GM13976 (cell line): ENCODE results near the gene SPTLC1.

Source experiments
- DNase-seq: peaks from one replicate; pipeline ENCODE4 v3.0.0; 2012; ENCODE audit warnings: low spot score
- in situ Hi-C: fragments of 300-500 bp; cut with MboI; formaldehyde crosslinking; loops from one replicate; pipeline ENCODE4 v1.12.0; 2022; ENCODE audit warnings: low sequenced_read_pairs, mixed read lengths, inconsistent platforms; ENCODE audit not compliant: unreplicated experiment
- TF ChIP-seq, protein P1 (sequence below): IDR thresholded peaks from 2 replicates; pipeline ENCODE4 v1.5.1; 2012; ENCODE audit warnings: borderline replicate concordance, mild to moderate bottlenecking; ENCODE audit not compliant: insufficient read depth; ENCODE audit errors: extremely low read depth, missing control alignments, control extremely low read depth

Gene SPTLC1

DNA sequence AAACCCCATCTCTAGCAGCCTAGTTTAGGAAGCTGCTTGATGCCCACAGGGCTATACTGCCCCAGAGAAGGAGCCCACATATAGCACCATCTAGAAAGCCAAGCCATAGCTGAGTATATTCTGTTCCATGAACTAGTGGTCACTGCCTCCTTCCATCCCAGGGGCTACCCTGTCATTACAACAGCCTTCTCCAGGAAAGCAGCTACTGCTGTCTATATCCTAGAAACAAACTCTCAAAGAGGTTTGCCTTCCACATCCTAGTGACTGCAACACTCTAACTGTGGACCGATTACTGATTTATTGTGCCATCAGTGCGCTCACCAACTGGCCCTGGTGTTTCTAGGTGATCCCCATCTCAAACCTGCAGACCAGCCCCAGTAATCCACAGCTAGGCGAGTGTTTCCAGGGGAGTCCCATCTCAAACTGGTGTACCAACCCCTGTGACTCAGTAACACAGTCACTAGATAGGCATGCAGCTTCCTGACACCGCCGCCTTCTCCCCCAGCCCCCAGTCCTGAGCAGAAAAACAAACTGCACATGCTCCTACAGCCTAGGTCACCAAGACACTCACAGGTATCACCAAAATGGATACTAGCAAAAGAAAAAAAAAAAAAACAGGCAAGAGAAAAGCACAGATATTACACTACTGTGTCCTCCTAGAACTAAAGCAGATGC is 14.8 kb downstream of the SPTLC1 start:
- TF ChIP-seq, protein P1, sequence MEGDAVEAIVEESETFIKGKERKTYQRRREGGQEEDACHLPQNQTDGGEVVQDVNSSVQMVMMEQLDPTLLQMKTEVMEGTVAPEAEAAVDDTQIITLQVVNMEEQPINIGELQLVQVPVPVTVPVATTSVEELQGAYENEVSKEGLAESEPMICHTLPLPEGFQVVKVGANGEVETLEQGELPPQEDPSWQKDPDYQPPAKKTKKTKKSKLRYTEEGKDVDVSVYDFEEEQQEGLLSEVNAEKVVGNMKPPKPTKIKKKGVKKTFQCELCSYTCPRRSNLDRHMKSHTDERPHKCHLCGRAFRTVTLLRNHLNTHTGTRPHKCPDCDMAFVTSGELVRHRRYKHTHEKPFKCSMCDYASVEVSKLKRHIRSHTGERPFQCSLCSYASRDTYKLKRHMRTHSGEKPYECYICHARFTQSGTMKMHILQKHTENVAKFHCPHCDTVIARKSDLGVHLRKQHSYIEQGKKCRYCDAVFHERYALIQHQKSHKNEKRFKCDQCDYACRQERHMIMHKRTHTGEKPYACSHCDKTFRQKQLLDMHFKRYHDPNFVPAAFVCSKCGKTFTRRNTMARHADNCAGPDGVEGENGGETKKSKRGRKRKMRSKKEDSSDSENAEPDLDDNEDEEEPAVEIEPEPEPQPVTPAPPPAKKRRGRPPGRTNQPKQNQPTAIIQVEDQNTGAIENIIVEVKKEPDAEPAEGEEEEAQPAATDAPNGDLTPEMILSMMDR = no peak
- in situ Hi-C loops = no loop called here
- DNase-seq = no peak

DNA sequence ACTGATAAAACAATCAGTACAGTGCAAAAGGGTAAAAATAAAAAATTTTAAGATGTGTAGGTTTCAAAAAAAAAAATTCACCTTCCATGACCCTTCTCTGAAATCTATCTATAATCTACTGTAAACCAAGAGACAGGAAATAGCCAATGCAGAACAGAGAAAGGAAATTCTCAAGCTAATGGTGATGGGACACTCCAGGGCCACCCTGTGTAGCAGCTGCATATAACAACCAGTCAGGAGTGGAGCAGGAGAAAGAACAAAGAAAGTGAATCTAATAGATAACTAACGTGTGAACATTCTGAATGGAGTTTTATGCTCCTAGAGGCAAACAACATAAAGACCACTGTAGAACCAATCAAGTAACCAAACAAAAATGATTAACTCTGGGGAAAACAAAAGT is 16.6 kb downstream of the SPTLC1 start:
- in situ Hi-C loops = no loop called here
- TF ChIP-seq, protein P1 = no peak
- peak; percentile 35 for DNase-seq

DNA sequence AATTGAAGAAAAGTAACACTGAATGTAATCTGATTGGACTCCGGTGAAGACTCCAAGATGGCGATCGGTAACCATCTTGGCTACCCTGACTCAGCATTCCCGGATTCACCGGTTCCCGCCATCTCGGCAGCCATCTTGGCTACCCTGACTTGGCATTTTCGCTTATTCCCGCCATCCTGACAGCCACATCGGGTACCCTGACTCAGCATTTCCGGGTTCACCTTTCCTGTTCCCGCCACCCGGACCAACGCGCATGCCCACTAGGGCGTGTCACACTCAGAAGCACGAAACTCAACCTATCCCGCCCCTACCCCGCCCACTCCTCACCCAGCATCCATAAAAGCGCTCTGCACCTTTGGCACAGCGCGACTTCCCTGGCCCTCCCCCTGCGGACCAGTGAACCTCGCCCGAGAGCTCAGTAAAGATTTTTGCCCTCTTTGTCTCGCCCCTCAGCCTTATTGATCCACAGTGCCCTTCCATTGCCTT is 17.2 kb downstream of the SPTLC1 start:
- TF ChIP-seq, protein P1 = no peak
- in situ Hi-C loops = no loop called here
- no peak for DNase-seq

DNA sequence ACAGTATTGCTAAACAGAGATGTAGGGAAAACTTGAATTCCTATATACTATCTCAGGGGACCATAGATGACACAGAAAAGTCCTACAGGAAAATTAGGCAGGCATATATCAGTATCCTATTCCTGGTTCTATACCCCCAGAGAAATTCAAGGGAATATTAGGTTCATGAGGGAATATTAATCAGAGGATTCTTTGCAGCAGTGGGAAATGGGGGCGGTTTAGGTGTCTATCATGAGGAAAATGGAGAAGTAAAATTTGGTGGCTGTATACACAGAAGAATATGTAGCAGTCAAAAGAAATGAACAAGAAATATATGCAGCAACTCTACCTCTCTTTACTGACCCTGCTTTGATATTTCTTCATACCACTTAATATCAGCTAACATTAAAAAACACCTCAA is 20.0 kb downstream of the SPTLC1 start:
- DNase-seq = no peak
- TF ChIP-seq, protein P1 = no peak
- in situ Hi-C loops = no loop called here

DNA sequence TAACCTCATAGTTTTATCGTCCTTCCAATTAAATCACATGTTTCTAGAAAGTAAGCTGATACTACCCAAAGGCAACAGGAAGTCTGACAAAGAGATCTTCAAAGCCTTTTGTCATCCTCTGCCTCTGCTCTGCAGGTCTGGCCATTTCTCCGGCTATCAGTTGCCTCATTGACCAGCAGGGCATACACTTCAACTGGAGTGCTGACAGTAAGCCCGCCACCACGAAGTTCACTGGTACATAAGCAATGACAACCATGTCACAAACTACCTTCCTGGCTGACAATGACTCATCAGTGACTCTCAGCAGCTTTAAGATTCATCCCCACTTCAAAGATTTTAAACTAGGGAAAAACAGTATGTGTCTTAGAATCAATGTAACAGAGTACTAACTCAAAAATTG is 20.6 kb downstream of the SPTLC1 start:
- no peak for DNase-seq
- in situ Hi-C loops = no loop called here
- TF ChIP-seq, protein P1 = no peak

DNA sequence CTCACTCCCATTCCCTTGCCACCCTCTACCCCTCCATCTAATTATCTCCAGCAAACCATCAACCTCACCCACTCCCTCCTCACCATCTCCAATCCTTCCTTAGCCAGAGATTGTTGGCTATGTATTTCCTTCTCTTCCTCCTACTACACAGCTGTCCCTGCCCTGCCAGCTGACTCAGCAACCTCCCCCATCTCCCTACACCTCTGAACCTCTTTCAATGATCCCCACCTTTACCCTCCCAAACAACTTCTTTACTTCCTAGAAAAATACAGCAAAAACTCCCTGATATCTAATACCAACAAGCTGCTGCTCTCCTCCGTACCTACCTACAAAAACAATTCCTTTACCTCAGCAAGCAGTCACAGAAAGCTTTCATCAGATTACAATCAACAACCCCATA is 37.3 kb downstream of the SPTLC1 start:
- in situ Hi-C loops = no loop called here
- DNase-seq = no peak
- TF ChIP-seq, protein P1 = no peak

DNA sequence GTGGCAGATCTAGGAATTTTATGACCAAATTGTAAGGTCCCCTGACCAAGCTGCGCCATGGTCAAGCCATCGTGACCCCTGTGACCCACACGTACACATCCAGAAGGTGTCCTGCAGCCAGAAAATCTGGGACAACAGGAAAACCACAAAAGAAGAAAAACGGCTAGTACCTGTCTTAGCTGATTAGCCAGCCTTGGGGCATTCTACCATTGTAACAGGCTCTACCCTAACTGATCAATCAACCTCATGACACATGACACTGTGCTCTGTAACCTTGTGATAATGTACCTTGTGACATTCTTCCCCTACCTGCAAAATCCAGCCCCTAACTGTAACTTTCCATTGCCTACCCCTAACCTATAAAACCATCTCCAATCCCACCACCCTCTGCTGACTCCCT is 43.6 kb downstream of the SPTLC1 start:
- DNase-seq = no peak
- in situ Hi-C loops = no loop called here
- TF ChIP-seq, protein P1 = no peak
